Right lobe of liver (tissue), 4 donors: ENCODE results near the gene CLEC4M.

Experiments used
- CTCF ChIP-seq, 4 donors: fragments of 200-600 bp in 3 of 4; fragments of 450-650 bp in 1 of 4; IDR thresholded peaks; one replicate each; pipeline versions ENCODE4 v1.5.1 to v1.8.0; 2016 to 2022; ENCODE audit warnings: antibody characterized with exemption in 4 of 4, mild to moderate bottlenecking in 2 of 4
- POLR2A ChIP-seq: fragments of 450-650 bp; IDR thresholded peaks from one replicate; pipeline ENCODE4 v1.6.1; 2017; ENCODE audit warnings: antibody characterized with exemption, mild to moderate bottlenecking
- donor health status: DM: no; HTN: no; CAD: no.
- donor health status: DM: no; HTN: no; CAD: no.
- donor health status: DM: no; HTN: yes; CAD: no.

DNA sequence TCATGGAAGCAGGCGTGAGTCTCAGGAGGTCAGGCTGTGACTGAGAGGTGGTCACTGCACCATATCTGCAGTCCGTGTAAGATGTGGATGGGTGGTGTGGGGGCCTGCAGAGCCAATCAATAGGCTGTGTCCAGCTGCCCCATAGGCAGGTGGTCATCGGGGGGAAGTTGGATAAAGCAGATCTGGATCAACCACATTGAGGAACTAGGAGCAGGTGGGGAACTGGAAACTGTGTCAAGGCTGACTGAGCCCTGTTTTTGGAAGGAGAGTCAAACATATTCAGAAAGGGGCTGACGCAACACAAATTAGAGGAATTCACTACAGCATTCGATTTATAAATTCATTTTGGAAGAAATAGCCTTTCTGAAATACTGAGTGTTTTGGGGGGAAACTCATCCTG, 15.0 kb downstream of the CLEC4M start:
- TF ChIP-seq CTCF (IDR thresholded peaks at IDR 0.05) (no peak), POLR2A (no peak)
